ENCODE data around the gene UBIAD1.

UBIAD1 gene

GRCh38 chr1:11328444-11328843 lies 55.4 kb downstream of the UBIAD1 start:
- no peaks in the 10 kb centered on the region for H3K27me3 ChIP-seq
- TF ChIP-seq CTCF (IDR thresholded peaks at IDR 0.05), result no peak
- no peak overlapping the region for H3K27ac ChIP-seq
- no peak overlapping the region for H3K4me3 ChIP-seq (ENCODE audit: low read depth in 1 of 2, low read length in 1 of 2)
- H3K4me1 ChIP-seq (ENCODE audit: control insufficient read depth in 1 of 2, insufficient read depth in 1 of 2, low read depth in 1 of 2, low read length in 1 of 2), result no peaks in the 10 kb centered on the region
- no peaks in the 10 kb centered on the region for H3K36me3 ChIP-seq
- no peaks in the 10 kb centered on the region for H3K9me3 ChIP-seq

GRCh38 chr1:11330411-11330810 lies 57.4 kb downstream of the UBIAD1 start:
- Histone ChIP-seq H3K4me3 (ENCODE audit: low read depth in 1 of 2, low read length in 1 of 2) (no peak overlapping the region), H3K27ac (no peak overlapping the region), H3K36me3 (no peaks in the 10 kb centered on the region), H3K27me3 (no peaks in the 10 kb centered on the region), H3K4me1 (ENCODE audit: control insufficient read depth in 1 of 2, insufficient read depth in 1 of 2, low read depth in 1 of 2, low read length in 1 of 2) (no peaks in the 10 kb centered on the region), H3K9me3 (no peaks in the 10 kb centered on the region)
- no peak for TF ChIP-seq CTCF (IDR thresholded peaks at IDR 0.05)

GRCh38 chr1:11331036-11331944 lies 58.3 kb downstream of the UBIAD1 start:
- Histone ChIP-seq H3K4me3 (ENCODE audit: low read depth in 1 of 2, low read length in 1 of 2) (no peak overlapping the region), H3K36me3 (no peaks in the 10 kb centered on the region), H3K9me3 (no peaks in the 10 kb centered on the region), H3K27me3 (no peaks in the 10 kb centered on the region), H3K4me1 (ENCODE audit: control insufficient read depth in 1 of 2, insufficient read depth in 1 of 2, low read depth in 1 of 2, low read length in 1 of 2) (no peaks in the 10 kb centered on the region), H3K27ac (no peak overlapping the region)
- no peak for TF ChIP-seq CTCF (IDR thresholded peaks at IDR 0.05)

- Histone ChIP-seq H3K9me3 (no peaks in the 10 kb centered on the region), H3K4me1 (ENCODE audit: control insufficient read depth in 1 of 2, insufficient read depth in 1 of 2, low read depth in 1 of 2, low read length in 1 of 2) (no peaks in the 10 kb centered on the region), H3K36me3 (no peaks in the 10 kb centered on the region), H3K4me3 (ENCODE audit: low read depth in 1 of 2, low read length in 1 of 2) (no peak overlapping the region), H3K27ac (no peak overlapping the region), H3K27me3 (no peaks in the 10 kb centered on the region)
- no peak for TF ChIP-seq CTCF (IDR thresholded peaks at IDR 0.05)
These were observed 59.0 kb downstream of the UBIAD1 start for GRCh38 chr1:11331945-11332546.

- no peaks in the 10 kb centered on the region for H3K9me3 ChIP-seq
- H3K27ac ChIP-seq, result no peak overlapping the region
- no peaks in the 10 kb centered on the region for H3K36me3 ChIP-seq
- peaks cover 6% of the 10 kb centered on the region for H3K27me3 ChIP-seq
- H3K4me1 ChIP-seq (ENCODE audit: control insufficient read depth in 1 of 2, insufficient read depth in 1 of 2, low read depth in 1 of 2, low read length in 1 of 2), result no peaks in the 10 kb centered on the region
- no peak overlapping the region for H3K4me3 ChIP-seq (ENCODE audit: low read depth in 1 of 2, low read length in 1 of 2)
- TF ChIP-seq CTCF (IDR thresholded peaks at IDR 0.05), result no peak
These were observed 60.6 kb downstream of the UBIAD1 start for GRCh38 chr1:11333631-11334030.
